Measurements from ENCODE around the gene KIF17.

DNA sequence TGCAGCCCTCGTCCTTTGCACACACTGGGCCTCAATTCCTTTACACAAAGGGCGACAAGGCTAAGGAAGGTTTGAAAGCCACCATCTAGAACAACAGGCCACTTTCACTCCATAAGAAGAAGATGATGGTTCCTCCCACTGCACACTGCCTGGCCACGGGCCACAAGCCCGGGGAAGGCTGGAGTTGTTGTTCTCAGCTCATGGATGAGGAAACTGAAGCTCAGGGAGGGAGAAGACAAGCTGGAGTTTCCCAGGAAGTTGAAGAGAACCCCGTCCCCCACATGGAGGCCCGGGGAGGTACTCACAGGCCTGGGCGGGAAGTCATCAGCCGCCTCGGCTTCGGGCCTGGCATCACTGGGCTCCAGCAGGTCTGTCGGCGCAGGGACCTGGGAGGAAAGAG is 32.1 kb downstream of the KIF17 start:
- TF ChIP-seq CTCF (IDR thresholded peaks at IDR 0.05) (no peak), POLR2A (IDR thresholded peaks at IDR 0.05) (no peak), EP300 (IDR thresholded peaks at IDR 0.05) (no peak)
